K562 (cell line): ENCODE results near the gene KCNJ9. TPM values are rescaled to one million over a fixed set of nuclear protein-coding genes. Genes with fewer than 3 reads are reported as not detected.

Experiments
- ATF1 ChIP-seq, 2 experiments: fragments of 450-650 bp in 1 of 2; IDR thresholded peaks; 2 replicates each; pipeline ENCODE4 v1.6.1; 2016; ENCODE audit warnings: missing compliant biosample characterization in 1 of 2, missing genetic modification characterization in 1 of 2
- FUS ChIP-seq: fragments of 200-400 bp; formaldehyde crosslinking; optimal IDR thresholded peaks from 2 replicates; pipeline ENCODE3; 2017; ENCODE audit warnings: low read depth, low read length
- SMARCC2 ChIP-seq: fragments of 450-650 bp; IDR thresholded peaks from 2 replicates; pipeline ENCODE4 v1.6.1; 2017; ENCODE audit warnings: antibody characterized with exemption, moderate library complexity, mild to moderate bottlenecking, low read depth
- ZNF551 ChIP-seq: fragments of 250-450 bp; sonication (Bioruptor Pico); IDR thresholded peaks from 2 replicates; pipeline ENCODE4 v1.5.0; 2021; ENCODE audit warnings: mild to moderate bottlenecking, moderate library complexity
- polyA plus RNA-seq, 8 experiments: library from polyadenylated mRNA; depleted of rRNA in 4 of 8; stranded (reverse) in 5 of 8; unstranded in 3 of 8; fragments of >200 nt; fragmentation: Nextera tagmentation in 2 of 8; fragmentation: Illumina TruSeq in 1 of 8; extraction: Ambion mirVana in 2 of 8; extraction: Trizol in 1 of 8; gene quantifications; 2 replicates each; pipeline versions ENCODE4 v1.2.1 to v1.2.3, GENCODE V29; 2011 to 2014; ENCODE audit warnings: inconsistent platforms in 1 of 8, missing spikeins in 1 of 8
- total RNA-seq, 7 experiments: library from RNA; depleted of rRNA in 6 of 7; stranded (reverse); fragments of >200 nt in 6 of 7; fragmentation: Illumina TruSeq in 2 of 7; extraction: Trizol in 2 of 7; gene quantifications; 2 replicates each; pipeline versions ENCODE4 v1.2.1 to v1.2.3, GENCODE V29; 2011 to 2021; ENCODE audit warnings: low replicate concordance in 1 of 7
- TF ChIP-seq, protein P1 (sequence below): fragments of 250-450 bp; sonication (Bioruptor Pico); IDR thresholded peaks from 2 replicates; pipeline ENCODE4 v1.4.0; 2020; ENCODE audit warnings: borderline replicate concordance

KCNJ9 gene
- total and polyA plus RNA-seq, 9 of the 15 experiments (the other 6 are each of a cell fraction or from before 2014, with no cell fraction given) = not detected

DNA sequence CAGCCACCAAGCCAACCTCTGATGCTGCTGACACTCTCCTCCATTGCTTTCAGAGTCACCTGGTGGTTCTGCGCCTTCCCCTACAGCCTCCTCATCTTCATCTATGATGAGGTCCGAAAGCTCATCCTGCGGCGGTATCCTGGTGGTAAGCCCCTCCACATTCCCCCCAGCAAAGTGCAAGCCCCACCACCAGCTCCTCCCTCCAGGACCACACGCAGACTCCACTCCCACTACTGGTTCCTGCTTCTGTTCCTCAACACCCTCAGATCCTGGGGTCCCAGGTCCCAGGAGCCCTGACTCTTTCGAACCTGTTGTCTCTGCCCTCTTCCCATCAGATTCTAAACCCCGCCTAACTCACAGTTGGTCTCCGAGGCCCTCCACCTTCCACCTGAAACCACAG is 58.5 kb downstream of the KCNJ9 start (continued):
- TF ChIP-seq, protein P1, sequence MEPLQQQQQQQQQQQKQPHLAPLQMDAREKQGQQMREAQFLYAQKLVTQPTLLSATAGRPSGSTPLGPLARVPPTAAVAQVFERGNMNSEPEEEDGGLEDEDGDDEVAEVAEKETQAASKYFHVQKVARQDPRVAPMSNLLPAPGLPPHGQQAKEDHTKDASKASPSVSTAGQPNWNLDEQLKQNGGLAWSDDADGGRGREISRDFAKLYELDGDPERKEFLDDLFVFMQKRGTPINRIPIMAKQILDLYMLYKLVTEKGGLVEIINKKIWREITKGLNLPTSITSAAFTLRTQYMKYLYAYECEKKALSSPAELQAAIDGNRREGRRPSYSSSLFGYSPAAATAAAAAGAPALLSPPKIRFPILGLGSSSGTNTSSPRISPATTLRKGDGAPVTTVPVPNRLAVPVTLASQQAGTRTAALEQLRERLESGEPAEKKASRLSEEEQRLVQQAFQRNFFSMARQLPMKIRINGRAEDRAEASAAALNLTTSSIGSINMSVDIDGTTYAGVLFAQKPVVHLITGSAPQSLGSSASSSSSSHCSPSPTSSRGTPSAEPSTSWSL (CRISPR knock-in tag) = no peak
- TF ChIP-seq FUS = no peak
- no peak for TF ChIP-seq SMARCC2
- TF ChIP-seq ZNF551 (CRISPR knock-in tag) = no peak
- no peak for TF ChIP-seq ATF1 (CRISPR knock-in tag; IDR thresholded peaks at IDR 0.05)
- TF ChIP-seq ATF1 (tag; IDR thresholded peaks at IDR 0.05) = no peak

Other genes with a start within 250 kb of the KCNJ9 start
Only the 7 nearest of the 14 such genes appear.
- 2.6 and 3.8 TPM in 2 replicates for gene PIGM, start 49.5 kb upstream of the KCNJ9 start, total RNA-seq (2014; rRNA removed)
- 5.0 and 5.1 TPM in 2 replicates for gene PIGM, start 49.5 kb upstream of the KCNJ9 start, total RNA-seq (2014; rRNA removed; fragmentation: Illumina TruSeq; extraction: Trizol)
- 4.2 and 4.7 TPM in 2 replicates for gene PIGM, start 49.5 kb upstream of the KCNJ9 start, total RNA-seq (2015; rRNA removed; fragmentation: Illumina TruSeq; extraction: Trizol)
- gene PIGM, start 49.5 kb upstream of the KCNJ9 start, total RNA-seq (2021) = 4.0 and 4.3 TPM in 2 replicates
- 4.7 and 5.1 TPM in 2 replicates for gene PIGM, start 49.5 kb upstream of the KCNJ9 start, polyA plus RNA-seq (2011; rRNA removed)
- gene PIGM, start 49.5 kb upstream of the KCNJ9 start, polyA plus RNA-seq (2014; fragmentation: Illumina TruSeq; extraction: Trizol) = 5.4 and 6.7 TPM in 2 replicates
- gene PIGM, start 49.5 kb upstream of the KCNJ9 start, polyA plus RNA-seq (2014; fragmentation: Nextera tagmentation; extraction: Ambion mirVana) = 1 to 10 TPM; 3.0 to 3.4 TPM
- 4.0 and 4.8 TPM in 2 replicates for gene PIGM, start 49.5 kb upstream of the KCNJ9 start, polyA plus RNA-seq (2014; rRNA removed)
- not detected in 2 replicates for gene KCNJ10, start 11.4 kb upstream of the KCNJ9 start, total RNA-seq (2014; rRNA removed)
- gene KCNJ10, start 11.4 kb upstream of the KCNJ9 start, total RNA-seq (2014; rRNA removed; fragmentation: Illumina TruSeq; extraction: Trizol) = not detected in 2 replicates
- not detected in 2 replicates for gene KCNJ10, start 11.4 kb upstream of the KCNJ9 start, total RNA-seq (2015; rRNA removed; fragmentation: Illumina TruSeq; extraction: Trizol)
- gene KCNJ10, start 11.4 kb upstream of the KCNJ9 start, total RNA-seq (2021) = not detected in 2 replicates
- gene KCNJ10, start 11.4 kb upstream of the KCNJ9 start, polyA plus RNA-seq (2011; rRNA removed) = not detected in 2 replicates
- not detected in 2 replicates for gene KCNJ10, start 11.4 kb upstream of the KCNJ9 start, polyA plus RNA-seq (2014; fragmentation: Illumina TruSeq; extraction: Trizol)
- gene KCNJ10, start 11.4 kb upstream of the KCNJ9 start, polyA plus RNA-seq (2014; fragmentation: Nextera tagmentation; extraction: Ambion mirVana) = under 1 TPM; 0.06 to 0.11 TPM
- not detected in 2 replicates for gene KCNJ10, start 11.4 kb upstream of the KCNJ9 start, polyA plus RNA-seq (2014; rRNA removed)
- 7.3 and 8.6 TPM in 2 replicates for gene IGSF8, start 17.1 kb downstream of the KCNJ9 start, total RNA-seq (2014; rRNA removed)
- 0.93 and 1.4 TPM in 2 replicates for gene IGSF8, start 17.1 kb downstream of the KCNJ9 start, total RNA-seq (2014; rRNA removed; fragmentation: Illumina TruSeq; extraction: Trizol)
- gene IGSF8, start 17.1 kb downstream of the KCNJ9 start, total RNA-seq (2015; rRNA removed; fragmentation: Illumina TruSeq; extraction: Trizol) = 3.2 and 3.9 TPM in 2 replicates
- gene IGSF8, start 17.1 kb downstream of the KCNJ9 start, total RNA-seq (2021) = 11.7 and 12.5 TPM in 2 replicates
- 3.9 and 10.0 TPM in 2 replicates for gene IGSF8, start 17.1 kb downstream of the KCNJ9 start, polyA plus RNA-seq (2011; rRNA removed)
- gene IGSF8, start 17.1 kb downstream of the KCNJ9 start, polyA plus RNA-seq (2014; fragmentation: Illumina TruSeq; extraction: Trizol) = 3.1 and 5.9 TPM in 2 replicates
- under 1 TPM; 0.32 to 0.35 TPM for gene IGSF8, start 17.1 kb downstream of the KCNJ9 start, polyA plus RNA-seq (2014; fragmentation: Nextera tagmentation; extraction: Ambion mirVana)
- gene IGSF8, start 17.1 kb downstream of the KCNJ9 start, polyA plus RNA-seq (2014; rRNA removed) = 7.1 and 7.6 TPM in 2 replicates
- not detected in 2 replicates for gene ATP1A2, start 34.2 kb downstream of the KCNJ9 start, total RNA-seq (2014; rRNA removed)
- gene ATP1A2, start 34.2 kb downstream of the KCNJ9 start, total RNA-seq (2014; rRNA removed; fragmentation: Illumina TruSeq; extraction: Trizol) = not detected in 2 replicates
- not detected in 2 replicates for gene ATP1A2, start 34.2 kb downstream of the KCNJ9 start, total RNA-seq (2015; rRNA removed; fragmentation: Illumina TruSeq; extraction: Trizol)
- 0.04 and 0.09 TPM in 2 replicates for gene ATP1A2, start 34.2 kb downstream of the KCNJ9 start, total RNA-seq (2021)
- gene ATP1A2, start 34.2 kb downstream of the KCNJ9 start, polyA plus RNA-seq (2011; rRNA removed) = 0.11 and 0.14 TPM in 2 replicates
- 0.04 TPM in 1 of 2 replicates, not detected in the other for gene ATP1A2, start 34.2 kb downstream of the KCNJ9 start, polyA plus RNA-seq (2014; fragmentation: Illumina TruSeq; extraction: Trizol)
- gene ATP1A2, start 34.2 kb downstream of the KCNJ9 start, polyA plus RNA-seq (2014; fragmentation: Nextera tagmentation; extraction: Ambion mirVana) = not detected
- not detected in 2 replicates for gene ATP1A2, start 34.2 kb downstream of the KCNJ9 start, polyA plus RNA-seq (2014; rRNA removed)
- gene ATP1A4, start 70.1 kb downstream of the KCNJ9 start, total RNA-seq (2014; rRNA removed) = not detected in 2 replicates
- gene ATP1A4, start 70.1 kb downstream of the KCNJ9 start, total RNA-seq (2014; rRNA removed; fragmentation: Illumina TruSeq; extraction: Trizol) = not detected in 2 replicates
- gene ATP1A4, start 70.1 kb downstream of the KCNJ9 start, total RNA-seq (2015; rRNA removed; fragmentation: Illumina TruSeq; extraction: Trizol) = not detected in 2 replicates
- gene ATP1A4, start 70.1 kb downstream of the KCNJ9 start, total RNA-seq (2021) = not detected in 2 replicates
- not detected in 2 replicates for gene ATP1A4, start 70.1 kb downstream of the KCNJ9 start, polyA plus RNA-seq (2011; rRNA removed)
- not detected in 2 replicates for gene ATP1A4, start 70.1 kb downstream of the KCNJ9 start, polyA plus RNA-seq (2014; fragmentation: Illumina TruSeq; extraction: Trizol)
- gene ATP1A4, start 70.1 kb downstream of the KCNJ9 start, polyA plus RNA-seq (2014; fragmentation: Nextera tagmentation; extraction: Ambion mirVana) = under 1 TPM in 1 of 2 experiments, not detected in 1; 0.07 TPM
- gene ATP1A4, start 70.1 kb downstream of the KCNJ9 start, polyA plus RNA-seq (2014; rRNA removed) = not detected in 2 replicates
- gene CASQ1, start 109.0 kb downstream of the KCNJ9 start, total RNA-seq (2014; rRNA removed) = not detected in 2 replicates
- gene CASQ1, start 109.0 kb downstream of the KCNJ9 start, total RNA-seq (2014; rRNA removed; fragmentation: Illumina TruSeq; extraction: Trizol) = not detected in 2 replicates
- gene CASQ1, start 109.0 kb downstream of the KCNJ9 start, total RNA-seq (2015; rRNA removed; fragmentation: Illumina TruSeq; extraction: Trizol) = not detected in 2 replicates
- not detected in 2 replicates for gene CASQ1, start 109.0 kb downstream of the KCNJ9 start, total RNA-seq (2021)
- not detected in 2 replicates for gene CASQ1, start 109.0 kb downstream of the KCNJ9 start, polyA plus RNA-seq (2011; rRNA removed)
- not detected in 2 replicates for gene CASQ1, start 109.0 kb downstream of the KCNJ9 start, polyA plus RNA-seq (2014; fragmentation: Illumina TruSeq; extraction: Trizol)
- not detected for gene CASQ1, start 109.0 kb downstream of the KCNJ9 start, polyA plus RNA-seq (2014; fragmentation: Nextera tagmentation; extraction: Ambion mirVana)
- not detected in 2 replicates for gene CASQ1, start 109.0 kb downstream of the KCNJ9 start, polyA plus RNA-seq (2014; rRNA removed)
- gene PEA15, start 123.8 kb downstream of the KCNJ9 start, total RNA-seq (2014; rRNA removed) = 23.4 and 32.7 TPM in 2 replicates
- 43.0 and 43.5 TPM in 2 replicates for gene PEA15, start 123.8 kb downstream of the KCNJ9 start, total RNA-seq (2014; rRNA removed; fragmentation: Illumina TruSeq; extraction: Trizol)
- 34.4 and 34.8 TPM in 2 replicates for gene PEA15, start 123.8 kb downstream of the KCNJ9 start, total RNA-seq (2015; rRNA removed; fragmentation: Illumina TruSeq; extraction: Trizol)
- gene PEA15, start 123.8 kb downstream of the KCNJ9 start, total RNA-seq (2021) = 32.3 and 35.4 TPM in 2 replicates
- 78.7 and 139 TPM in 2 replicates for gene PEA15, start 123.8 kb downstream of the KCNJ9 start, polyA plus RNA-seq (2011; rRNA removed)
- gene PEA15, start 123.8 kb downstream of the KCNJ9 start, polyA plus RNA-seq (2014; fragmentation: Illumina TruSeq; extraction: Trizol) = 155 and 175 TPM in 2 replicates
- gene PEA15, start 123.8 kb downstream of the KCNJ9 start, polyA plus RNA-seq (2014; fragmentation: Nextera tagmentation; extraction: Ambion mirVana) = 10 to 100 TPM in 1 of 2 experiments, 1 to 10 TPM in 1; 8.2 to 11.9 TPM
- 54.3 and 58.5 TPM in 2 replicates for gene PEA15, start 123.8 kb downstream of the KCNJ9 start, polyA plus RNA-seq (2014; rRNA removed)